Measurements from ENCODE around the gene CCDC74B.
"Not testable (repeated sequence)": the region's sequence is repeated elsewhere in the genome, so short reads cannot be mapped to it uniquely, and the experiment has no call there.

The CCDC74B gene

GRCh38 chr2:130145006-130145414 lies at the start of gene CCDC74B:
TSS of gene CCDC74B (minus strand) at chr2:130145112. CDS start at chr2:130144996, 116 bp downstream.
- DNase-seq (ENCODE audit: extremely low read depth in 1 of 2, low read depth in 1 of 2) = peak; percentile 5 to 36

GRCh38 chr2:130193824-130194223 lies 48.9 kb upstream of the CCDC74B start:
- not testable (repeated sequence) for DNase-seq (ENCODE audit: extremely low read depth in 1 of 2, low read depth in 1 of 2)

GRCh38 chr2:130192451-130192850 lies 47.5 kb upstream of the CCDC74B start:
- not testable (repeated sequence) for DNase-seq (ENCODE audit: extremely low read depth in 1 of 2, low read depth in 1 of 2)

GRCh38 chr2:130191319-130191718 lies 46.4 kb upstream of the CCDC74B start:
- not testable (repeated sequence) for DNase-seq (ENCODE audit: extremely low read depth in 1 of 2, low read depth in 1 of 2)

GRCh38 chr2:130190237-130190636 lies 45.3 kb upstream of the CCDC74B start:
- no peak for DNase-seq (ENCODE audit: extremely low read depth in 1 of 2, low read depth in 1 of 2)

GRCh38 chr2:130188958-130189357 lies 44.0 kb upstream of the CCDC74B start:
- DNase-seq (ENCODE audit: extremely low read depth in 1 of 2, low read depth in 1 of 2) = not testable (repeated sequence)

- DNase-seq (ENCODE audit: extremely low read depth in 1 of 2, low read depth in 1 of 2) = not testable (repeated sequence)
Observed at GRCh38 chr2:130187859-130188792, 43.2 kb upstream of the CCDC74B start.

GRCh38 chr2:130187268-130187667 lies 42.4 kb upstream of the CCDC74B start:
- no peak for DNase-seq (ENCODE audit: extremely low read depth in 1 of 2, low read depth in 1 of 2)

- no peak for DNase-seq (ENCODE audit: extremely low read depth in 1 of 2, low read depth in 1 of 2)
Observed at GRCh38 chr2:130186391-130186790, 41.5 kb upstream of the CCDC74B start.

- DNase-seq (ENCODE audit: extremely low read depth in 1 of 2, low read depth in 1 of 2) = no peak
Observed at GRCh38 chr2:130185896-130186295, 41.0 kb upstream of the CCDC74B start.

- DNase-seq (ENCODE audit: extremely low read depth in 1 of 2, low read depth in 1 of 2) = no peak
Observed at GRCh38 chr2:130185436-130185835, 40.5 kb upstream of the CCDC74B start.

GRCh38 chr2:130183512-130184373 lies 38.8 kb upstream of the CCDC74B start:
- no peak for DNase-seq (ENCODE audit: extremely low read depth in 1 of 2, low read depth in 1 of 2)

- not testable (repeated sequence) for DNase-seq (ENCODE audit: extremely low read depth in 1 of 2, low read depth in 1 of 2)
Observed at GRCh38 chr2:130182826-130183511, 38.1 kb upstream of the CCDC74B start.

GRCh38 chr2:130181880-130182682 lies 37.2 kb upstream of the CCDC74B start, which contains the start of gene MZT2B:
TSS of gene MZT2B (plus strand) at chr2:130182262. CDS start at chr2:130182283, 21 bp downstream.
- peak; percentile 58 to 84 for DNase-seq (ENCODE audit: extremely low read depth in 1 of 2, low read depth in 1 of 2)

GRCh38 chr2:130181325-130181879 lies 36.5 kb upstream of the CCDC74B start, which contains the start of gene SMPD4:
TSS of gene SMPD4 (minus strand) at chr2:130181602. CDS start at chr2:130176592, 5,010 bp downstream.
- DNase-seq (ENCODE audit: extremely low read depth in 1 of 2, low read depth in 1 of 2) = peak; percentile 94 to 98

GRCh38 chr2:130180404-130181324 lies 35.8 kb upstream of the CCDC74B start:
- not testable (repeated sequence) for DNase-seq (ENCODE audit: extremely low read depth in 1 of 2, low read depth in 1 of 2)

GRCh38 chr2:130174866-130175265 lies 30.0 kb upstream of the CCDC74B start:
- not testable (repeated sequence) for DNase-seq (ENCODE audit: extremely low read depth in 1 of 2, low read depth in 1 of 2)

- DNase-seq (ENCODE audit: extremely low read depth in 1 of 2, low read depth in 1 of 2) = no peak
Observed at GRCh38 chr2:130169896-130170295, 25.0 kb upstream of the CCDC74B start.

All from activated CD8-positive, alpha-beta memory T cell treated with anti-CD3 and anti-CD28 coated beads for 1 hour (primary cell).